Thyroid gland (tissue), 4 donors: ENCODE measurements around the gene ISCA1. TPM values are rescaled to one million over a fixed set of nuclear protein-coding genes. Genes with fewer than 3 reads are reported as not detected.

ENCODE experiments used
- DNase-seq, 2 donors: peaks; one replicate each; pipeline ENCODE4 v3.0.0-alpha.2; 2019
- H3K27ac ChIP-seq, 3 donors: fragments of 200-600 bp; sonication (generic); 1 replicate in 2 of 3; 2 replicates in 1 of 3; pipeline ENCODE4 v1.5.1; 2016 to 2019; ENCODE audit warnings: mild to moderate bottlenecking in 1 of 3, moderate library complexity in 1 of 3
- H3K27me3 ChIP-seq: fragments of 200-600 bp; sonication (generic); one replicate; pipeline ENCODE4 v1.5.1; 2019
- H3K36me3 ChIP-seq, 2 donors: fragments of 200-600 bp; sonication (generic); one replicate each; pipeline ENCODE4 v1.5.1; 2016 to 2019
- H3K4me1 ChIP-seq, 2 donors: fragments of 200-600 bp; sonication (generic); one replicate each; pipeline ENCODE4 v1.5.1; 2017 to 2019
- H3K4me3 ChIP-seq, 3 donors: fragments of 200-600 bp; sonication (generic); replicated peaks in 1 of 3; 1 replicate in 2 of 3; 2 replicates in 1 of 3; pipeline ENCODE4 v1.5.1; 2016; ENCODE audit warnings: mild to moderate bottlenecking in 1 of 3
- H3K9me3 ChIP-seq: fragments of 200-600 bp; sonication (generic); one replicate; pipeline ENCODE4 v1.5.1; 2017
- CTCF ChIP-seq, 6 experiments: fragments of 200-600 bp in 3 of 6; fragments of 450-650 bp in 3 of 6; sonication (generic) in 3 of 6; IDR thresholded peaks; one replicate each; pipeline ENCODE4 v1.5.1; 2016 to 2019; ENCODE audit warnings: antibody characterized with exemption in 6 of 6, mild to moderate bottlenecking in 2 of 6, inconsistent platforms in 1 of 6, moderate library complexity in 1 of 6
- POLR2A ChIP-seq, 2 donors: fragments of 450-650 bp; IDR thresholded peaks; one replicate each; pipeline ENCODE4 v1.6.1; 2017; ENCODE audit warnings: antibody characterized with exemption in 2 of 2, mild to moderate bottlenecking in 2 of 2, moderate library complexity in 1 of 2
- WGBS, 2 donors: methylation state at CpG; one replicate each; pipeline ENCODE4 v1.1.5; 2017; 5-methylcytosine and 5-hydroxymethylcytosine counted together
- intact Hi-C: fragments of 100-400 bp; cut with DNase I; formaldehyde crosslinking; loops from one replicate; pipeline ENCODE4 v1.15.1; 2023
- total RNA-seq, 4 donors: library from RNA; depleted of rRNA; stranded (reverse); fragments of >200 nt; gene quantifications; one replicate each; pipeline ENCODE4 v1.2.3, GENCODE V29; 2016

Gene ISCA1
- total RNA-seq, 4 donors from 2014 or later = 47.9 to 79.1 (median 63.8) TPM

DNA sequence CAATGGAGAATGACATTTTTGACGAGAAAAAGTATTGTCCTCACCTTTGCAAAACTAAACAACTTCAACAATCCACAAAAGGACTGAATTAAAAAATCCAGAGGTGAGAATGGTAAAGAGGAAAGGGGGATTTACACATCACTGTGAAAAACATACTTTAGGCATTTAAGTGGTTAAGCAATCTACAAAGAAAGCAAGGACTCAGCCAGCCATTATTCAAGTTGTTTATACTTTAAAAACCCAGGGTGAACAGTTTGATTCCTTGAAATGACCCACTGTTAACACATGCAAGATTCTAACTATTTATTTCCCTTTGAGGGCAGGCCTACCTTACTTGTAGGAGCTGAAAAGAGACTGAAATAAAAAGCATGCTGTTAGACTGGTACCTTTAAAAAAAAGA is 42.6 kb upstream of the ISCA1 start:
- no peak for DNase-seq
- 82 to 88% methylated on average over 1 of the region's 1 CpG for WGBS, 2 donors

DNA sequence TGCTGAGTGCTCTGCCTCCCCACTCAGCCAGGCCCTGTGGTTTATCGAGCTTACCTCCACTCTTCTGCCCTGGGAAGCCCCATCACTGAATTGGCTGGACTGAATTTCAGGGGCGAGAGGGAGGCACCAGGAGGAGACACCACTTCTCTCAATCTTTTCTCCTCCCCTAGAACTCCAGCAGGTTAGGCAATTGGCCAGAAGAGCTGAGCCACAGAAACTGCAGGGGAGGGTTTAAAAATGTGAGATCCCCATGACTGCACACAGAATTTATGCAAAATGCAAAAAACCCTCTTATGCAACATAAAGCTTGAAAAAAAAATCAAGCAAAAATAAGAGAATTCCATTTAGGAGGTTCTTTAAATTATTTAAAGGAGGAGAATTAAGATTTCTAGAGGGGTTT is 42.0 kb upstream of the ISCA1 start:
- no peak overlapping the region for H3K4me3 ChIP-seq
- TF ChIP-seq POLR2A (IDR thresholded peaks at IDR 0.05) = no peak
- TF ChIP-seq CTCF (IDR thresholded peaks at IDR 0.05) = no peak
- no peak overlapping the region for H3K27ac ChIP-seq
- no peaks in the 10 kb centered on the region for H3K9me3 ChIP-seq
- DNase-seq = no peak
- 85 to 93% methylated on average over 2 of the region's 2 CpGs for WGBS, 2 donors
- no peaks in the 10 kb centered on the region for H3K4me1 ChIP-seq
- peaks cover 57 to 67% of the 10 kb centered on the region in 2 donors for H3K36me3 ChIP-seq
- intact Hi-C loops = no loop called here
- H3K27me3 ChIP-seq = no peaks in the 10 kb centered on the region

More for the DNA sequence above, 42.6 kb upstream of the ISCA1 start:
- H3K9me3 ChIP-seq = no peaks in the 10 kb centered on the region
- intact Hi-C loops = no loop called here
- H3K4me3 ChIP-seq = no peak overlapping the region
- H3K27ac ChIP-seq = no peak overlapping the region
- H3K4me1 ChIP-seq = no peaks in the 10 kb centered on the region
- H3K27me3 ChIP-seq = no peaks in the 10 kb centered on the region
- TF ChIP-seq CTCF (IDR thresholded peaks at IDR 0.05) = no peak
- no peak for TF ChIP-seq POLR2A (IDR thresholded peaks at IDR 0.05)
- H3K36me3 ChIP-seq = peaks cover 57 to 63% of the 10 kb centered on the region in 2 donors

DNA sequence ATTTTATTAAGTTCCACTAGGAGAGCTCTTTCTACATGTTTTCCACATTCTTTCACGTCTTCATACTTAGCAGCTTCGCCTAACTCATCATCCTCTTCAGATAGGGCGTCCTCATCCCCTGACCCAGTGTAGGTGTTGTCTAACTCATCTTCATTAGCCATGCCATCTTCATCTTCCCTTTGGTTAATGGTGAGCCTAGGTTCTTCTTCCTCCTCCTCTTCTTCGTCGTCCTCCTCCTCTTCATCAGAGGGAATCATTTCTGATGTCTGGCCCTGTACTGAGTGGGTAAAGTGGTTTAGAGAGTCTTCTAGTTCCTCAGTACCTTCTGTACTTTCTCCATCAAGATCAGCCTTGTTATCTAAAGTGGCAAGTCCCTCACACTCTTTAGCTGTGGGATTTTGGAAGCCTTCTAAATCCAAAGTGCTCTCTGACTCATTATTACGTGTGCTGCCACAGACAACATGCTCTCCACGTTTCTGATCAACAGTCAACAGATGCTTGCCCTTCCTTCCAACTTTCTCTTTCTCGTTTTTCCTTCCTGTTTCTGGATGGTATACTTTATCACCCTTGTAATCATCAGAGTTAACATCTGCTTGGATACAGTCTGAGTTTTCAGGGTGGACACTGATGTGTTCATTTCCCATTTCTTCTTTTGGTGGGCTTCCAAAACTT is 40.8 kb upstream of the ISCA1 start:
- H3K4me1 ChIP-seq = no peaks in the 10 kb centered on the region
- TF ChIP-seq CTCF (IDR thresholded peaks at IDR 0.05) = no peak
- no peak for TF ChIP-seq POLR2A (IDR thresholded peaks at IDR 0.05)
- no peak for DNase-seq
- no peaks in the 10 kb centered on the region for H3K27me3 ChIP-seq
- WGBS, 2 donors = 87 to 91% methylated on average over 8 of the region's 8 CpGs
- intact Hi-C loops = no loop called here
- no peak overlapping the region for H3K27ac ChIP-seq
- no peak overlapping the region for H3K4me3 ChIP-seq
- H3K36me3 ChIP-seq = peaks cover 69% of the 10 kb centered on the region in 2 donors
- H3K9me3 ChIP-seq = no peaks in the 10 kb centered on the region

- 87 to 89% methylated on average over 5 of the region's 5 CpGs for WGBS, 2 donors
- intact Hi-C loops = no loop called here
- no peak overlapping the region for H3K27ac ChIP-seq
Measured at GRCh38 chr9:86321373-86321772, 39.0 kb upstream of the ISCA1 start.

More at GRCh38 chr9:86321373-86321772, 39.0 kb upstream of the ISCA1 start:
- Histone ChIP-seq H3K27me3 (no peaks in the 10 kb centered on the region), H3K9me3 (no peaks in the 10 kb centered on the region), H3K4me1 (no peaks in the 10 kb centered on the region), H3K4me3 (no peak overlapping the region), H3K36me3 (peaks cover 59 to 69% of the 10 kb centered on the region in 2 donors)
- no peak for DNase-seq
- no peak for TF ChIP-seq CTCF (IDR thresholded peaks at IDR 0.05)
- TF ChIP-seq POLR2A (IDR thresholded peaks at IDR 0.05) = no peak
